A549 (cell line): ENCODE data around the gene CACNG6. TPM values are rescaled to one million over a fixed set of nuclear protein-coding genes. Genes with fewer than 3 reads are reported as not detected.

Source experiments
- ATAC-seq, 2 experiments: fragments of 200-7000 bp in 1 of 2; fragments of >200 bp in 1 of 2; cut with Nextera tagmentation in 1 of 2; cut with Tn5 transposase in 1 of 2; 3 replicates each; pipeline versions ENCODE4 v1.8.0 to v1.9.1; 2018 to 2020; ENCODE audit warnings: mild to moderate bottlenecking in 1 of 2, moderate library complexity in 1 of 2
- CTCF ChIA-PET: fragments of 300-600 bp; sonication (Branson Sonifier 250); formaldehyde crosslinking; extraction: SDS; loops from one replicate; lab custom pipeline; 2021; ENCODE audit warnings: antibody characterized with exemption, inconsistent platforms; lab: Yijun Ruan, JAX
- POLR2A ChIA-PET: fragments of 350-600 bp; formaldehyde crosslinking; extraction: SDS; loops from one replicate; lab custom pipeline; 2021; ENCODE audit warnings: antibody characterized with exemption, inconsistent platforms; lab: Yijun Ruan, JAX
- DNase-seq, 2 experiments: peaks; one replicate each; pipeline versions ENCODE4 v3.0.0 to v3.0.0-alpha.2; 2011 to 2016; ENCODE audit warnings: low read depth in 1 of 2, low spot score in 1 of 2
- FAIRE-seq: peaks from 2 replicates; lab custom pipeline; 2011; peaks lifted over from hg19 to GRCh38; lab: Jason Lieb, UNC
- H3K27ac ChIP-seq, 2 experiments: fragments of >200 bp; sonication (Bioruptor Twin); formaldehyde crosslinking; 3 replicates each; pipeline ENCODE4 v1.5.1; 2016 to 2017
- H3K4me1 ChIP-seq: fragments of >200 bp; sonication (Bioruptor Twin); formaldehyde crosslinking; 3 replicates; pipeline ENCODE4 v1.6.1; 2016
- H3K4me2 ChIP-seq: fragments of >200 bp; sonication (Bioruptor Twin); formaldehyde crosslinking; 3 replicates; pipeline ENCODE4 v1.6.1; 2016
- H3K4me3 ChIP-seq: fragments of >200 bp; sonication (Bioruptor Twin); formaldehyde crosslinking; 3 replicates; pipeline ENCODE4 v1.5.1; 2016
- H3K9me3 ChIP-seq: fragments of >200 bp; sonication (Bioruptor Twin); formaldehyde crosslinking; 3 replicates; pipeline ENCODE4 v1.6.1; 2016
- ATOH8 ChIP-seq: fragments of 250-450 bp; sonication (Bioruptor Pico); IDR thresholded peaks from 2 replicates; pipeline ENCODE4 v1.5.0; 2020; ENCODE audit warnings: low read depth, mild to moderate bottlenecking, moderate library complexity
- BCL3 ChIP-seq: fragments of >200 bp; sonication (Bioruptor Twin); formaldehyde crosslinking; IDR thresholded peaks from 3 replicates; pipeline ENCODE4 v1.6.1; 2016
- CTCF ChIP-seq: fragments of >200 bp; sonication (Bioruptor Twin); formaldehyde crosslinking; IDR thresholded peaks from 3 replicates; pipeline ENCODE4 v1.5.1; 2016
- HMGXB4 ChIP-seq: fragments of 250-450 bp; sonication (Bioruptor Pico); IDR thresholded peaks from 2 replicates; pipeline ENCODE4 v1.5.0; 2021; ENCODE audit warnings: mild to moderate bottlenecking, moderate library complexity, borderline replicate concordance
- HOXA7 ChIP-seq: fragments of 250-450 bp; sonication (Bioruptor Pico); IDR thresholded peaks from 2 replicates; pipeline ENCODE4 v1.5.0; 2020; ENCODE audit warnings: mild to moderate bottlenecking, moderate library complexity
- JUN ChIP-seq, 2 experiments: fragments of >200 bp; sonication (Bioruptor Twin); formaldehyde crosslinking; IDR thresholded peaks; 2 replicates in 1 of 2; 3 replicates in 1 of 2; pipeline ENCODE4 v1.6.1; 2016 to 2017
- KDM1A ChIP-seq: fragments of 200-600 bp; sonication (generic); IDR thresholded peaks from 2 replicates; pipeline ENCODE4 v1.6.1; 2016; ENCODE audit warnings: low read depth, mild to moderate bottlenecking
- TP53 ChIP-seq: fragments of 250-450 bp; sonication (Bioruptor Pico); IDR thresholded peaks from 2 replicates; pipeline ENCODE4 v1.5.0; 2021; ENCODE audit warnings: mild to moderate bottlenecking, moderate library complexity
- USF2 ChIP-seq: fragments of 450-650 bp; IDR thresholded peaks from 2 replicates; pipeline ENCODE4 v1.6.1; 2014; ENCODE audit warnings: antibody characterized with exemption
- ZC3H11A ChIP-seq: fragments of 450-650 bp; IDR thresholded peaks from 2 replicates; pipeline ENCODE4 v1.6.1; 2014; ENCODE audit warnings: antibody characterized with exemption, mild to moderate bottlenecking
- WGBS: methylation state at CpG from one replicate; pipeline ENCODE4 v1.1.6; 2017; ENCODE audit errors: missing lambda C conversion rate; 5-methylcytosine and 5-hydroxymethylcytosine counted together
- polyA plus RNA-seq, 4 experiments: library from polyadenylated mRNA; depleted of rRNA in 3 of 4; stranded (reverse); fragments of >200 nt; fragmentation: RNase III in 1 of 4; extraction: RNeasy Plus Mini Kit Qiagen cat#74134 plus additional on column Dnase treatment in 1 of 4; gene quantifications; 2 replicates in 3 of 4; 3 replicates in 1 of 4; pipeline ENCODE4 v1.2.3, GENCODE V29; 2011 to 2017

CACNG6 gene
- polyA plus RNA-seq, 2 of the 4 experiments (the other 2 are of a cell fraction): 7.3 to 16.2 TPM

- 92% methylated on average over 6 of the region's 6 CpGs for WGBS
Measured at GRCh38 chr19:53988981-53989380, 2.5 kb upstream of the CACNG6 start.

More at GRCh38 chr19:53988981-53989380, 2.5 kb upstream of the CACNG6 start:
- ATAC-seq: no peak
- FAIRE-seq: peak; percentile 54
- Histone ChIP-seq H3K4me1 (peaks cover 51% of the 10 kb centered on the region), H3K27ac (peak overlapping the region; percentile 93 to 97), H3K4me3 (no peak overlapping the region), H3K9me3 (no peaks in the 10 kb centered on the region), H3K4me2 (peak overlapping the region; percentile 58; the same call in 1 of the 3 replicates)
- TF ChIP-seq TP53 (CRISPR knock-in tag) (peak; percentile 50), CTCF (no peak), HOXA7 (CRISPR knock-in tag) (peak; percentile 18; the same call in 1 of the 2 replicates), ZC3H11A (no peak), HMGXB4 (no peak), BCL3 (no peak), KDM1A (peak; percentile 40; the same call in 1 of the 2 replicates), USF2 (no peak), JUN (IDR thresholded peaks at IDR 0.05) (no peak), ATOH8 (no peak)
- ChIA-PET POLR2A (interaction anchor here (1.0 to 1.6 kb wide), 3 partner anchors 9 to 35 kb away, joined by 3 to 14 read pairs (median 4); no protein-coding TSS in a partner anchor), CTCF (interaction anchor here (0.6 to 1.8 kb wide), 7 partner anchors 13 to 353 kb away, joined by 3 to 14 read pairs (median 3); no protein-coding TSS in a partner anchor)
- DNase-seq: no peak
